Thoracic aorta endothelial cell (primary cell): Measurements from ENCODE around the gene C1QC. TPM values are rescaled to one million over a fixed set of nuclear protein-coding genes. Genes with fewer than 3 reads are reported as not detected.

Experiments used
- small RNA-seq: library from RNA; depleted of rRNA; stranded (forward); fragments of <200 nt; gene quantifications from one replicate; pipeline ENCODE3, GENCODE V24; 2012
- total RNA-seq: library from RNA; depleted of rRNA; stranded (reverse); fragments of >200 nt; gene quantifications from 2 replicates; pipeline ENCODE4 v1.2.3, GENCODE V29; 2012

C1QC gene
- not detected in 2 replicates for total RNA-seq

DNA sequence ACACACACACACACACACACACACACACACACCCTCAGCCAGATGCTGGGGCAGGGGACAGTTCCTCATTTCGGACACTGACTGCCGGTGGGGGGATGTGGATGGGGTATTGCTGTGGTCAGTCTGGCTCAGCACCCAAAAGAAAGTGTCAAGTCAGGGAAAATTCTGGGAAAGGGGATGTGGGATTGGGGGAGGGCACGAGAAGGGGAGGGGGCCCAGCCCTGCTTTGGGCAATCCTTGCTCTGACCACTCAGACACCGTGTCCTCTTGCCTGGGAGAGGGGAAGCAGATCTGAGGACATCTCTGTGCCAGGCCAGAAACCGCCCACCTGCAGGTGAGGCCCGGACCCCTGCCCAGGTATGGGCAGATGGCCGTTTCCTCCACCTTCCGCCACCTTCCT lies at the start of gene C1QC:
Gene C1QC (plus strand): TSS at position 253 of the 400 bp plus-strand sequence. CDS start 391 bp downstream, outside the sequence.

DNA sequence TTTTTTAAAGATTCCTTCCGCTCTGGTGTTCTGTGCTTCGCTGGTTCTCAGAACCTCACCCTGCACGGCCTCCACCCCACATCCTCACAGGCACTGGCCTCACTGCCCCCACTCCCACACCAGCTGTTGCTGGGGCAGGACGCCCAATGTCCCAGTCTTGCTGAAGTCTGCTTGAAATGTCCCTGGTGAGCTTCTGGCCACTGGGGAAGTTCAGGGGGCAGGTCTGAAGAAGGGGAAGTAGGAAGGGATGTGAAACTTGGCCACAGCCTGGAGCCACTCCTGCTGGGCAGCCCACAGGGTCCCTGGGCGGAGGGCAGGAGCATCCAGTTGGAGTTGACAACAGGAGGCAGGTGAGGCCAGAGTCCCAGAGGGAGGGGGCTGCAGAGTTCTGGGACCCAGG lies 7.1 kb upstream of the C1QC start, which contains the start of gene C1QA:
Gene C1QA (plus strand): TSS at position 276 of the 400 bp plus-strand sequence. CDS start 989 bp downstream, outside the sequence.

DNA sequence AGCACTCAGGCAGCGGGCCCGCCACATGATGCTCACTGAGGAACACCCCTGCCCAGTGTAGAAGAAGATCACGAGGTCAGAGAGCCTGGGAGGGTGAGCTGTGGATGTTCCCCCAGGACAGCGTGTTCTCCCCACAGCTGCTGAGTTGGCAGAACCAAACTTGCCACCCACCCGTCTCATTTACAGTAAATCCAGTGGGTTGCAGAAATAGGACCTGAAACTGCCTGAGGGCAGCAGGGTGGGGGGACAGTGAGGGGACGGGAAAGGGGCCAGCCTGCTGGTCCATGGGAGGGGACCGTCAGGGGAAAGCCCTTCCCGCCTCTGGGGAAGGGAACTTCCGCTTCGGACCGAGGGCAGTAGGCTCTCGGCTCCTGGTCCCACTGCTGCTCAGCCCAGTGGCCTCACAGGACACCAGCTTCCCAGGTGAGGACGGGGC lies 9.5 kb downstream of the C1QC start, which contains the start of gene C1QB:
Gene C1QB (plus strand): TSS at position 356 of the 436 bp plus-strand sequence. CDS start 6,227 bp downstream, outside the sequence.

Small RNAs within 50 kb of the gene (small RNA-seq; reads per million reads assigned to genes)
- not detected for gene MIR6127

Other genes starting within 250 kb of the C1QC start
- 18.2 and 23.1 TPM in 2 replicates for gene ZBTB40, start 191.8 kb upstream of the C1QC start, total RNA-seq
- not detected in 2 replicates for gene EPHA8, start 80.1 kb upstream of the C1QC start, total RNA-seq
- gene C1QA, start 7.0 kb upstream of the C1QC start, total RNA-seq = not detected in 2 replicates
- gene C1QB, start 9.6 kb downstream of the C1QC start, total RNA-seq = not detected in 2 replicates
- 28.7 and 59.0 TPM in 2 replicates for gene EPHB2, start 67.2 kb downstream of the C1QC start, total RNA-seq